CD4-positive, alpha-beta T cell treated with Interleukin-15 for 4 hours (primary cell): ENCODE data around the gene KIAA2012.
"Not testable (repeated sequence)": the region's sequence is repeated elsewhere in the genome, so short reads cannot be mapped to it uniquely, and the experiment has no call there.

Source experiments
- DNase-seq: peaks from one replicate; pipeline ENCODE4 v3.0.0-alpha.2; 2020; ENCODE audit warnings: low spot score

The KIAA2012 gene

GRCh38 chr2:202201220-202202160, 128.4 kb downstream of the KIAA2012 start:
- DNase-seq: no peak

- DNase-seq: no peak
Measured at GRCh38 chr2:202203348-202203747, 130.3 kb downstream of the KIAA2012 start.

DNA sequence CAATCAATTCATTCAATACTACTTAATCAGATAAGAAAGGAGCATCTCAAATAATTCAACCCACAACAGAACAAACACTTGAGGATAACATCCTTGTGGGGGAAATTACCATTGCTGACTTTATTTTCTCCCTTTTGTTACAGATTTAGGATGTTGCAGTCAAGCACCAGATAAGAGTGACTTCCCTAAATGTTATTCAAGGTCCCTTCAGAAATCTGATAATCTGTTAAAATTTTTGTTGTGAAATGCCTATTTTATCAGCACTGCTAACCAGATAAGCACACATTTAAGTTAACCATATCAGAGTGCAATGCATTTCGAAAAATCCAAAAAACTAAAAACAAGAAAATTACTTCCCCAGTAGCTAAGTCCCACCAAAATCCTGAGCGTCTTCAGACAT, 131.8 kb downstream of the KIAA2012 start:
- DNase-seq: no peak

DNA sequence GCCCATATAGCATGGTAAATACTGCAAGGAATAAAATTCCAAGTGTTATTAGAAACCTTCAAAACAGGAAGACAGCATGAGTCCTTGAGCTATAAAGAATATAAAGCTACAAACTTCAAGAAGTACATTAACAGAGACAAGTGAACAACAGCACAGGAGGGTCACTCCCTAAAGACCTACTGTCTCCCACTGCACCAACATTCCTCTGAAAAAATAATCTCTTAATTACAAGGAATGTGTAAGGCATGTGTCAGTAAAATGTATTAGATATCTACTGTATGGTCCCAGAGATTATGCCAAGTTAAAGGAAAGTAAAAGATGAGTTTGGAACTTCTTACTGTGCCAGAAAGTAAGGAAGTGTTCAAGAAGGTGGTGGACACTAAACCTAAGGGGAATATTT, 135.5 kb downstream of the KIAA2012 start:
- DNase-seq: no peak

DNA sequence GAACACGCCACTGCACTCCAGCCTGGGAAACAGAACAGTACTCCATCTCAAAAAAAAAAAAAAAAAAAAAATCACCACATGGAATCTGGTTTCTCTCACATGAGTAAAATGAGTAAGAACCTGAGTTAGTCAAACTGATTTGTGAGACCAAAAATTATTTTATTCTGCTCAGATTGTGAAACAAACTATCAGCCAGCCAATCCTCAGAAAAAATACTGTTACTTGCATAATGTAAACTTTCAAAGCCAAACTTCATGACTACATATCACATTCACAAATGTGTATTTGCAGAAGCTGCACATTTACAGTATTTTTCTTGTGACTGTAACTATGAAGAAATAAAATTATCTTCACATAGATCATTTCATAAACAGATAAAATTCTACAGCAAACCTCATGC, 142.1 kb downstream of the KIAA2012 start:
- DNase-seq: no peak

DNA sequence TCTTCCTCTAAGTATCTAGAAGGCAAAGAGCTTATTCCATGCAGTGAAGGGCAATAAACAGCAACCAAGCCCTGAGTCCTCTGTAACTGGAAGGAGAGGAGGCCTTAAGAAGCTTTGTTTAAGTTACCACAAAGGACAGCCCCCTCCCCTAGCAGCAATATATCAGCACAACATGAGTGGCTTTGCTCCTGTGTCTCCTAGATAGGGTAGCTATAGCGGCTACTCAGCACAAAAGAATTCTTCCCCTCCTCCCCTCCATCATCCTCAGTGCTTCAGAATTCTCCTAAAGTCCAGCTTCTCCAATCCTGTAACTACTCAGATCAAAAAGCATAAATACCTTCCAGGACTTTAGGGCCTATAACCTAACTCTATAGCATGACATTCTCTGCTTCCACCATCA, 148.8 kb downstream of the KIAA2012 start:
- DNase-seq: no peak

DNA sequence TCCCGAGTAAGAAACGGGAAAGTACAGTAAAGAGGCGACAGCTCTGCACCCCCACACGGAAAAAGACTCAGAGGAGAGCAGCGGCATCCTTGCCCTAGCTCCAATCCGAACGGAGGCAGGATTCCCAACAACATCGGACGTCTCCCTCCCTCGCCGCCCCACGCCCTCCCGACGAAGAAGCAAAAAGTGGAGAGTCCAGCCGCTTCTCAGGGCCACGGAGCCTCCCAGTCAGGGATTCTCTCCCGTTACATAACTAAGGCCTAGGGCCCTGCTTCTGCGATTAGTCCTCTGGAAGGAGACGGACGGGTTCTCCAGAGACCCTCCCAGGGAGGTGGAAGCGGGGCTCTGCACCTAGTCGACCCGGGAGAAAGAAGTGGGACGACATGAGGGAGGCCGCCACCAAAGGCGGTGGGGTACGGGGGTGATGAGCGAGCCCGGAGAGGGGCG, 164.8 kb downstream of the KIAA2012 start:
- peak; percentile 3 for DNase-seq

GRCh38 chr2:202238234-202239197, 165.5 kb downstream of the KIAA2012 start, which contains the start of gene SUMO1:
SUMO1 (minus strand) TSS chr2:202238597; CDS start chr2:202238451, 146 bp downstream.
- DNase-seq: peak; percentile 90

GRCh38 chr2:202247710-202248109, 174.7 kb downstream of the KIAA2012 start:
- DNase-seq: not testable (repeated sequence)

- no peak for DNase-seq
Measured at GRCh38 chr2:202249521-202250253, 176.6 kb downstream of the KIAA2012 start.

GRCh38 chr2:202251494-202251893, 178.4 kb downstream of the KIAA2012 start:
- no peak for DNase-seq
